ENCODE data around the gene GALNT15. TPM values are rescaled to one million over a fixed set of nuclear protein-coding genes. Genes with fewer than 3 reads are reported as not detected.

Gene GALNT15, protein sequence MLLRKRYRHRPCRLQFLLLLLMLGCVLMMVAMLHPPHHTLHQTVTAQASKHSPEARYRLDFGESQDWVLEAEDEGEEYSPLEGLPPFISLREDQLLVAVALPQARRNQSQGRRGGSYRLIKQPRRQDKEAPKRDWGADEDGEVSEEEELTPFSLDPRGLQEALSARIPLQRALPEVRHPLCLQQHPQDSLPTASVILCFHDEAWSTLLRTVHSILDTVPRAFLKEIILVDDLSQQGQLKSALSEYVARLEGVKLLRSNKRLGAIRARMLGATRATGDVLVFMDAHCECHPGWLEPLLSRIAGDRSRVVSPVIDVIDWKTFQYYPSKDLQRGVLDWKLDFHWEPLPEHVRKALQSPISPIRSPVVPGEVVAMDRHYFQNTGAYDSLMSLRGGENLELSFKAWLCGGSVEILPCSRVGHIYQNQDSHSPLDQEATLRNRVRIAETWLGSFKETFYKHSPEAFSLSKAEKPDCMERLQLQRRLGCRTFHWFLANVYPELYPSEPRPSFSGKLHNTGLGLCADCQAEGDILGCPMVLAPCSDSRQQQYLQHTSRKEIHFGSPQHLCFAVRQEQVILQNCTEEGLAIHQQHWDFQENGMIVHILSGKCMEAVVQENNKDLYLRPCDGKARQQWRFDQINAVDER
- 65.9 and 113 TPM in 2 replicates for total RNA-seq

DNA sequence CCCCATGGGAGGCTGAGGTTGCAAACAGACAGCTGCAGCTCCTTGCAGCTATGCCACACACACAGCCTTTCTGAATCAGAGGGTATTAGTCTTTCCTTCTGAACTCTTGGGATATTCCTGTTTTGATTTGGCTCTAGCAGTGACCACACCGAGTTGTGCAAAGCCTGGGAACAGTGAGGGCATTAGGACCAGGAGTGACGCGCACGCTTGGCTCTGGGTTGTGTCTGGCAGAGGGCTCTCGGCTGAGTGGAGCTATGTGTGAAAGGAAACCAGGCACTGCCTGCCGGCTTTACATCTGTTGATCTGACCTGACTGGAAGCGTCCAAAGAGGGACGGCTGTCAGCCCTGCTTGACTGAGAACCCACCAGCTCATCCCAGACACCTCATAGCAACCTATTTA is at the start of gene GALNT15:
Gene GALNT15, plus strand, starts transcription at position 292 of the 400 bp plus-strand sequence. CDS start 472 bp downstream, outside the sequence.

DNA sequence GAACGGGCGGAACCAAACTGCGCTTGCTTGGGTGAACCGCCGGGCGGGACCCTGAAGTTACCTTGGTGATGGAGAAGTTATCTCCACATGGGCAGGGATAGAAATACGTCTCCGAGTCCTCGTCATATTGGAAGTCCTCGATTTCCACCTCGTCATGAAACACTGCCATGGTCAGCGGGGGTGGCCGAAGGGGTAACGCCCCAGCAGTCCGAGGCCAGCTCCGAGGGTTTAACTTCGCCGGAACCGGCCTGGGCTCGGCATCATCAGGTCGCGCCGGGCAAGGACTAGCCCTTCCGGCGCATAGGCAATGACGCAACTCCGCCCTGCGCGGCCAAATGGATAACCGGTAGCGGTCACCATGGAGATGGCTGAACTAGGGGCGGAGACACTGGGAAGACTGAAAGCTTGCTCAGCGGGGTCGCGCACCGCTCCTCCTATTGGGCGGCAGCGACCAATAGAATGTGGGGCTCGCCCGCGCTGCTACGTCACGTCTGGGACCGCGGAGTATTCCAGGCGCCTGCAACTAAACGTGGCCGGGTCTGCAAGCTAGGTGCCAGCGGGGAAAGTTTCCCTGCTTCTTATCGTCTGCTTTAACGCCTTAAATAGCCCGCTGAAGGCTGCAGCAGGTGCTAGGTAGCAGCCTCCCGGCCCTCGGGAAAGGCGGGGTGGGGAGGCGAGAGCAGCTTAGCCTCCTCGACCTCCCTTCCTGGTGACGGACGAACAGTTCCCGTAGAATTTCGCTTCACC is 90.4 kb downstream of the GALNT15 start, which contains the start of the genes DPH3 and OXNAD1:
Gene DPH3, minus strand, starts transcription at position 236 of the 747 bp plus-strand sequence. Its CDS starts 67 bp downstream, at position 169.
Gene OXNAD1, plus strand, starts transcription at position 505 of the 747 bp plus-strand sequence. CDS start 5,741 bp downstream, outside the sequence.

Other genes starting within 250 kb of the GALNT15 start
- gene DPH3, start 90.3 kb downstream of the GALNT15 start, total RNA-seq = 11.0 and 24.4 TPM in 2 replicates
- 5.8 and 15.8 TPM in 2 replicates for gene OXNAD1, start 90.5 kb downstream of the GALNT15 start, total RNA-seq

Data from bladder microvascular endothelial cell (primary cell).